ACHN (cell line): Measurements from ENCODE around the gene ZBED4.
"Not testable (repeated sequence)": the region's sequence is repeated elsewhere in the genome, so short reads cannot be mapped to it uniquely, and the experiment has no call there.

Source experiments
- DNase-seq: peaks from one replicate; pipeline ENCODE4 v3.0.0-alpha.2; 2015
- in situ Hi-C: cut with HindIII; loops from 2 replicates; pipeline ENCODE4 v1.10.0; 2017; ENCODE audit warnings: low sequenced_read_pairs, low pct_ligation_motif_present, low pct_unique_long_range_greater_than_20kb

Gene ZBED4

DNA sequence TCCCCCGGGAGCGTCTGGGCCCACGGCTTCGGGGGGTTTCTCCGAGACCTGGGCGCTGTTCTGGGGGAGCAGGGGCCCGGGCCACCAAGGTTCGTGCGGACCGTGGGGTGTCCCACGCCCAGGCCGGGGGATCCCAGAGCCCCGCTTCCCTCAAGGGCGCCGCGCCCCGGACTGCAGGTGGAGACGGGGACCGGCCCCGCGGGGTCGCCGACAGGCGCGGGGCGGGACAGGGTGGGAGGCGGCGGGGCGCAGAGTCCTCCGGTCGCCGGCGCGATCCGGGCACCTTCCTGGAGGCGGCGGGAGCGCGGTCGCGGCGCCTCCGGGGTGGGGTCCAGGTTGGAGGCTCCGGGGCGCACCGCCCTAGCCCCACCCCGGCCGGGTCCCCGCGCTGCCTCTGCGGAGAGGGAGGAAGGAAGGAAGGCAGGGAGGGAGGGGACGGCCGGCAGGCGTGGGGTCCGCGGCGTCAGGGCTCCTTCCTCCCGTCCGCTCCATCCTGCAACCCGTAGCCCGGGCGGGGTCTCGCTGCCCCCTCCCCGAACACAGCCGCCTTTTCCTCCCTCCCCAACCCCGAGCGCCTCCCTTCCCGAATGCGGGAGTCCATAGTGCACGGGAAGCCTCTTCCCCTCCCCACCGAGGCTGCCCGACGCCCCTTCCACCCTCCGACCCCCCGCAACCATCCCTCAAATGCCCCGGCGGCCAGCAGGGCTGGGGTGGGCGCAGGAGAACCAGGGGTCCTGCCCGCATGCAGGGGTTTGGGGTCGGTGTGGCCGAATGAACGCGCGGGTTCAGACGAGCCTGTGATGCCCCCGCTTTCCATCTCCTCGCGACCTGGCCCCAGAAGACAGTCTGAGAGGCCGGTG lies 4.3 kb upstream of the ZBED4 start:
- in situ Hi-C loops: no loop called here
- no peak for DNase-seq

GRCh38 chr22:49850021-49850911 lies 3.4 kb upstream of the ZBED4 start:
- DNase-seq: no peak
- in situ Hi-C loops: no loop called here

- no peak for DNase-seq
- in situ Hi-C loops: no loop called here
Observed at GRCh38 chr22:49850959-49851802, 2.5 kb upstream of the ZBED4 start.

DNA sequence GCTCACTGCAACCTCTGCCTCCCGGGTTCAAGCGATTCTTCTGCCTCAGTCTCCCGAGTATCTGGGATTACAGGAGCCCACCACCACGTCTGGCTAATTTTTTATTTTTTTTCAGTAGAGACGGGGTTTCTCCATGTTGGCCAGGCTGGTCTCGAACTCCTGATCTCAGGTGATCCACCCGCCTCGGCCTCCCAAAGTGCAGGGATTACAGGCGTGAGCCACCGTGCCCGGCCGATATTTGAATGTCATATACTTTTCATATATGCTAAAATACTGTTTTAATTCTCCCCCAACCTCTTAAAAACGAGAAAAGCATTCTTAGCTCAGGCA lies 1.1 kb upstream of the ZBED4 start:
- in situ Hi-C loops, DNase-seq: not testable (repeated sequence)

- in situ Hi-C loops: no loop called here
Observed at GRCh38 chr22:49853981-49854831, 562 bp downstream of the ZBED4 start.

DNA sequence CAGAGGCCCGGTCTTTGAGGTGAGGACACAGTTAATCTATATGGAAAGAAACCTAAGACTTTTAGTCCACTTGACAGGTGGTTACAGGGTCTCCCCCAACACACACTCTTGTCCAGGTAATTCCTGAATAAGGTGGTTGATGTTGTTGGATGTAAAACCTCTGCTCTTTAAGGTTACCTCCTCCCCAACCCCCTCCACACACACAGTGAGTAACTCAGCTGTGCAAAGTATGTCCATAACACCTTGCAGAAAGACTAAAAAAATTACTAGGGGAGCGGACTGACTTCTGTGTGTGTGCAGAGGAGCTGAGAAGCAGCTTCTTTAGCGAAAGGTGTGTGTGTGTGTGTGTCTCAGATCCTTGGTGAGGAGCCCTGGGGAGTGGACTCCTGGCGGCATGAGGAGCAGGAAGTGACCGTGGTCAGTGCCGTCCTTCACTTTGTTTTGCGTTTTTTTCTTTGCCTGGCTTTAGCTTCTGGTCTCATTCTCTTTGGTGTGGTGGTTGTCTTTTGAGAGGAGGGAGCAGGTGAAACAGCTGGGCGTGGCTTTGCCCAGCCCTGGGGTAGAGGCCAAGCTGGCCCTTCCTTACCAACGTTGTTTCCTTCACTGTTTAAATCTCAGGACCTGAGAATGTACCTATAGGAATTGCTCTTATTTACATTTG lies 1.7 kb downstream of the ZBED4 start:
- DNase-seq: no peak
- in situ Hi-C loops: no loop called here

More at GRCh38 chr22:49853981-49854831, 562 bp downstream of the ZBED4 start:
- DNase-seq: peak; percentile 19

GRCh38 chr22:49856343-49856742 lies 2.7 kb downstream of the ZBED4 start:
- in situ Hi-C loops: no loop called here
- DNase-seq: no peak

DNA sequence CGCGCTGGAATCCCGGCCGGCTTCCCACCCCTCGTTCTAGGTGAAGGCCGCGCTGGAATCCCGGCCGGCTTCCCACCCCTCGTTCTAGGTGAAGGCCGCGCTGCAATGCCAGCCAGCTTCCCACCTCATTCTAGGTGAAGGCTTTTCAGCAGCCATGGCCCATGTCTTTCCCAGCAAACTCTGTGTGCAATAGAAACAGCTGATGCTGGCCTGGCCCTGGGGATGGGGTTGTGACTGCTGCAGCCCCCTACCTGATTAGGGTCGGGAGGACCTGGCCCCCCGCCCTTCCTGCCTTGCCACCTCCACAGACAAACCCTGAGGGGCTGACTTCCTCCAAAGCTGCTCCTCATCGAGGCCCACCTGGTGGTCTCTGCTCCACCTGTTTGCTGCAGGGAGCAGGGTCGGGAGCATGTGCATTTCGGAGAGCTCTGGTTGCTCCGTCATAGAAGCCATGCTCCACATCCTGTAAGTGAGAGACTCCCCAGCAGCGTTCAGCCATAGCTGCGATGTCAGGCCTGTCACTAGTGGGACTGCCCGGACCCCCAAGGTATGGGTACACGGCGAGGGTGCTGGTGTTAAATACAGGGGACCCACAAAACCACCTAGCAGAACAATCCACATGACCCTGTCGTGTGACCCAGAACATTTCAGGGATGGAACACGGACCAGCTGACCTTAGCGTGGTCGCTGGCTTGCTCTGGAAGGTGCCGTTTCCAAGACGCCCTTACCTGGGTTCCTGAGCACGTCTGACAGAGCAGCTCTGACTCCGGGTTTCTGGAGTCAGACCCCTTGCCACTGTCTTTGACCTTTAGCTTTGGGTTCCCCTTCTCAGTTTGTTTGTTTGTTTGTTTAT lies 3.3 kb downstream of the ZBED4 start:
- in situ Hi-C loops: no loop called here
- DNase-seq: no peak

- in situ Hi-C loops: no loop called here
- no peak for DNase-seq
Observed at GRCh38 chr22:49858827-49859226, 5.2 kb downstream of the ZBED4 start.

DNA sequence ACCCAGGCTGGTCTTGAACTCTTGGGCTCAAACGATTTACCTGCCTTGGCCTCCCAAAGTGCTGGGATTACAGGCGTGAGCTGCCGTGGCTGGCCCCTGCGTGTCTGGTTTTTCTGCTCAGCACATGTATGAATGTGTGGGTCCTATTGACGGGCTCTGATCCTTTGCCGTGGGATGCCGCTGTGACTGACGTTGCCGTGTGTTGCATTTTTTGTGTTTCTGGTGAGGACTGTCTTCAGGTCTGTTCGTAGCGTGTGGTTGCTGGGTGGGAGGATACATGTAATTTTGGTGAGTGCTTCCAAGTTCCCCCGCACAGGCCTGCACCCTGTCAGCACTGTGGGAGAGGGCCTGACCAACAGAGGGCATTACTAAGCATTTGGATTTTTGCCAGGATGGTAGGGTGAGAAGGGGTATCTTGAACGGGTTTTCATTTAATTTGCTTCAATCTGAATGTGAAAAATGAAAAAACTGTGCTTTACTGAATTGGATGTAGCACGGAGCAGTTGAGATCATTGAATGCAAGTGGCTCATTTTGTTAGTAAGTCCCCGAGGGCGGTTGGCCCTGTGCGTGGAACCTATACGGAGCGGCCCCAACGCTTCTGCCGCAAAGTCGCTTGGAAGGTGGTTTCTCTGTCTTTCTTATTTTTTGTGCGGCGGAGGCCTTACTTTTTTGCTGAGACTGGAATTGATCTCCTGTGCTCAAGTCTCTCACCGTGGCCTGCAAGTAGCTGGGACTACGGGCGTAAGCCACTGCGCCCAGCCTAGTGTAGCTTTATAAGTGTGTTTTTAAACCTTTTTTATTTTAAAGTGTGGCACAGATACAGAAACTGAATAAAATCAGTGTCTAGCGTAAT lies 8.2 kb downstream of the ZBED4 start:
- in situ Hi-C loops: no loop called here
- no peak for DNase-seq

DNA sequence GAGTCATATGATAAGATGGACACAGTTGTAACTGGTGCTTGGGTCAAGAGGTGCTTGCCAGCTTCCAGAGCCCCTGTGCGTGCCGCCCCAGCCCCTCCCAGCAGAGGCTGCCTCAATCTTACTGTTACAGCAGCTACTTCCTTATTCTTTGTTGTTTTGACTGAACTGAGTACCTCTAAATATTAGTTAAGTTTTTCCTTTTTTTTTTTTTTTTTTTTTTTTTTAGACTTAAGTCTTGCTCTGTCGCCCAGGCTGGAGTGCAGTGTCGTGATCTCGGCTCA lies 8.8 kb downstream of the ZBED4 start:
- in situ Hi-C loops: no loop called here
- DNase-seq: no peak

DNA sequence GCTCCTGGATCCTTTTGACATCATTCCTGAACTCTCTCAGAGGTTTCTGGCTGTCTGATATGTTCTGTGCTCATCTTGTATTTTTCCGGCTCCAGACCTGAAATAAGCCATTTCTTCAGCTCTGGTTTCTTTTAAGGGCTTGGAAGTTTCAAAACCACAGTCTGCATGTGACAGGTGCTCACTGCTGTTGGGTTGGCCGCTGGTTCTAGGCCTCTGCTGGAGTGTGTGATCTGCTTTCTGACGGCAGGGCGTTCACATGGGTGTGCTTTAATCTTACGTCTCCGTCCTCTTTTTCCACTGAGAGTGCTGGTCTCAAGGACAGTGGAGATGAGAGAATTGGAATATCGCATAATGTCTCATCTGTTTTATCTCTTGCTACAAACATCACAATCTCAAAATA lies 10.3 kb downstream of the ZBED4 start:
- in situ Hi-C loops: no loop called here
- no peak for DNase-seq

- in situ Hi-C loops: no loop called here
- no peak for DNase-seq
Observed at GRCh38 chr22:49865156-49865555, 11.5 kb downstream of the ZBED4 start.

DNA sequence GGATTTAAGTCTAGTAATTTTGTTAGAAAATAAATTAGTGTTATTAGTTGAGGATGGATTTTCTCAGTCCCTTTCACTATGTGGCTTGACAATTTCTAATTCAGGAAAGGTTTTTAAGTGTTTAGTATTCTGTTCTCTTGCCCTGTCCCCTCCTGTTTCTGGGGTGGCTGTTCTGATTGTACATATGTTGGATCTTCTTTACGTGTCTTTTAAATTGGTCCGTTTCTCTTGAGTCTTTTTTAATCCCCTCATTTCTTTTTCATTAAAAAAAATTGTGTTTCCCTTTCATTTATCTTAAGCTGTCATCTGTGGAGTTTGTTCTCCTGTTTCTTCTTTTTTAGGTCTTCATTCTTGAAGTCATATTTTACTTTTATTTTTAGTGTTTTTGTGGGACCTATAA lies 12.5 kb downstream of the ZBED4 start:
- DNase-seq: no peak
- in situ Hi-C loops: no loop called here

GRCh38 chr22:49866646-49867045 lies 13.0 kb downstream of the ZBED4 start:
- in situ Hi-C loops: no loop called here
- DNase-seq: no peak
